Left lobe of liver (tissue), 2 donors: ENCODE results near the gene MAPRE3. TPM values are rescaled to one million over a fixed set of nuclear protein-coding genes. Genes with fewer than 3 reads are reported as not detected.
A peak's percentile ranks its signal among the peaks of the same experiment; 100 is the strongest.

Experiments
- ATAC-seq: fragments of 200-7000 bp; cut with Tn5 transposase; one replicate; pipeline ENCODE4 v1.9.1; 2020; ENCODE audit warnings: mild to moderate bottlenecking, moderate library complexity
- DNase-seq: peaks from one replicate; pipeline ENCODE4 v3.0.0-alpha.2; 2020; ENCODE audit warnings: low spot score
- total RNA-seq: library from RNA; stranded (reverse); gene quantifications from one replicate; pipeline ENCODE4 v1.2.1, GENCODE V29; 2021
- donor health status: DM: no; HTN: no; CAD: no; lungs with moderate emphysema.
- donor health status: DM: no; HTN: yes; CAD: no.

MAPRE3 gene
- total RNA-seq, 1 donor from 2014 or later: 16.6 TPM

DNA sequence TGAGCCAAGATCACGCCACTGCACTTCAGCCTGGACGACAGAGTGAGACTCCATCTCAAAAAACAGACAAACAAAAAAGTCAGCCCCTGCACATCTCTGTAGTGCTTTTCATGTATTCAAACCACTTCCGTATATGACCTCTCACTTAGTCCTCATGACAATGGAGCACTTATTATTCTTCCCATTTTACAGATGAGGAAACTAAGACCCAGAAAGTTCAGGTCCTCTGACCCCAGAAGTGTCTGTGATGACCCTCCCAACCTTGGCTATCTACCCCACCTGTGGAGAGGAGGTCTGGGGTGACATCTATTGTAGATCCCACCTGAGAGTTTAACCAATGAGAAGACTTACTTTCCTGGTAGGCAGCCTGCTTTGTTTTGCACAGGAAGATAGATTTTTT is 21.6 kb upstream of the MAPRE3 start:
- ATAC-seq: no peak

DNA sequence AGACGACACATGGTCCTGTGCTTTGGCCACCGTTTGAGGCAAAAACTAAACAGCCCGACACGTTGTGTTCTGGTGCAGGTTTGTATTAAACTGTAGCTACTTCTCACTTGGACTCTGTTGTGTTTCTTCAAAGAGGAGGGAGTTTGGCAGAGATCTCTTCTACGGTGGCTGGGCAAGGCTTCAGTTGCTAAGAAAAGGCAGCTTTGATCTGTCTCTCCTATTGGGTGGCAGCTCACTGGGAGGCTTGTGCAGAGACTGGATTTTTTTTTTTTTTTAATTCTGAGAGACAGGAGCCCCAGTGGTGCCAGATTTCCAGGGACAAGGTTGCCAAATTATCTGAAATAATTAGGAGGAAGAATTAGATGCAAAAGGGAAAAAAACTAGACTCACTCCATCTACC is 20.2 kb upstream of the MAPRE3 start:
- no peak for ATAC-seq
- DNase-seq: no peak

More for the DNA sequence above, 21.6 kb upstream of the MAPRE3 start:
- DNase-seq: no peak

DNA sequence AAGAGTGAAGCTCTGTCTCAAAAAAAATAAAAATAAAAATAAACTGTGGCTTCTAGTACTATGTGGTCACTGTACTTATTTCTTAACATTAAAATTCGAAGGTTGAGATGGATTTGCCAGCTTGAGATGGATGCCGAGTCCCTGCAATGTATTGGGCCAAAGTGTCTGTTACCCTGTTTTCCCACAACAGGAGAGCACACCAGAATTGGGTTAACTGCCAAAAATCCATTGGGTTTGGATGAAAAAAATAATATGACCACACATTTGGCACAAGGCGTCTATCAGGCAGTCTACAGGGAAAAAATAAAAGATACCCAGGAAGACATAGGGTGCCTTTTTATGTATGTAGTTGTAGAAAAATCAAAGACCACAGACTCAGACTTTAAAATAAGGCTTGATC is 19.2 kb upstream of the MAPRE3 start:
- ATAC-seq (no peak), DNase-seq (no peak)

DNA sequence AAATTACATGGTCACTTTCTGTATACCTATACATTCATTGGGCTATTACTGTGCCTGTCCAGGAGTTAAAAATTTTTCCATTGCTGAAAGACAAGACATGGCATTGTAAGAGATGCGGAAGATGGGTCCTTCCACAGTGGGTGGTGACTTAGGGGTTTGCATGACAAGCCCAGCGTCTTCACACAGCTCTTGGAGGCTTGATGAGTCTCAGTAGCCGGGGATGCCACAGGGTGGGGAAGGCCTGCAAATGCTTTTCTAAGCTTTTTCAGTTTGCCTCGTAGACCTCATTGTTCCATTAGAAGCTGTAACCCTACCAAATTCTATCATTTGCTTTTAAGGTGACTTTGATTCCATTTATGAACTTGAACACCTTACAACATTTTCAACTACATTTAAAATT is 18.1 kb upstream of the MAPRE3 start:
- no peak for ATAC-seq
- DNase-seq: no peak

DNA sequence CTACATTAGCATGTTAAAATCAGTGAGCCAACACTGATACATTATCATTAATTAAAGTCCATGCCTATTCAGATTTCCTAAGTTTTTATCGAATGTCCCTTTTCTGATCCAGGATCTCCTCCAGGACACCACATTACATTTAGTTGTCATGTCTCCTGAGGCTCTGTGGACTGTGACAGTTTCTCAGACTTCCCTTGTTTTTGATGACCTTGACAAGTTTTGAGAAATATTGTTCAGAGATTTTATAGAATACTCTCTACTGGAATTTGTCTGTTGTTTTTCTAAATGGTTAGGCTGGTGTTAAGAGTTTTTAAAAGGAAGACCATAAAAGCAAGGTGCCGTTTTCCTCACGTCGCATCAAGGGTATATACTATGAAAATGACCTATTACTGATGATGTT is 16.3 kb upstream of the MAPRE3 start:
- DNase-seq (no peak), ATAC-seq (no peak)

DNA sequence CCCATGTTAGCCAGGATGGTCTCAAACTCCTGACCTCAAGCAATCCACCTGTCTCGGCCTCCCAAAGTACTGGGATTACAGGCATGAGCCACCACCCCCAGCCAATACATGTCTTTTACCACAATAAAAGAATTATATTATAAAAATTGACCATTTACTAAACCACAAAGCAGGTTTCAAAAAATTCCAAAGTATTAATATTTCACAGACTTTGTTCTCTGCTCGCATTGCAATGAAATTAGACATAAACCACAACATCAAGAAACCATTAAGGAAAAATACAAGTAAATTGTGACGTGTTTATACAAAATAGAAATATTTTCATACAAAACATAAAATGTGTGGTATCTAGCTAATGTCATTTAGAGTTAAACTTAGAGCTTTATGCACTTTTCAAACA is 13.4 kb upstream of the MAPRE3 start:
- DNase-seq: no peak
- ATAC-seq: no peak

DNA sequence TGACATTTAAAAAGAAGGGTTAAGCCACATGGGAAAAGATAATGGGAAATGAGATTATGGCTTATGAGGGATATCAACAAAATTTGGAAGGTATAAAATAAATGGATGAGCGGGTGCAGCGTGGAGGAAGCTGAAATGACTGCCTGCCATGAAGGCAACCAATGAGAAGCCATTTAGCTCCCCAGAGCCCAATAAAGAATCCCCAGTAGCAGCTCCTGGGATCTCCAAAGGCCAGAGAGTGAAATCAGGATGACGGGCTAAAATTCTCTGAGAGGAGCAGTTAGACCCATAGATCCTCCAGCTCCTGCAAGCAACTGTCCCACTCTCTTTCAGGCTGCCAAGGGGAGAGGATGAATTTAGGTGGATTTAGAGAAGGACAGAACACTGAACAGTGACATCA is 12.9 kb upstream of the MAPRE3 start:
- no peak for ATAC-seq
- no peak for DNase-seq

DNA sequence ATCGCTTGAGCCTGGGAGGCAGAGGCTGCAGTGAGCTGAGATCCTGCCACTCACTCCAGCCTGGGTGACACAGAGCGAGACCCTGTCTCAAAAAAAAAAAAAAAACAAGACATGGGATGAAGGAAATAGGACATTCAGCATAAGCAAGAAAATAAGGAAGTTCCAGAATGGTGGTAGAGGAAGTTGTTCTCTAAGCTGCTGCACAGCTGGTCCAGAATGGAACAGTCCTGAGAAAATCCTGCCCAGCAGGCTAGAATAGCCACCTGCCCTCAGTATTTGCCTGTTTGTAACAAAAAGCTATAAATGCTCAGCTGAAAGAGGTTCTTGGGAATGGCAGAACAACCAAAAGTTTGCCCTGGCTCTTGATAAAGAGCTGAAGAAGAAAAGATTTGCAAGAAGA is 11.1 kb upstream of the MAPRE3 start:
- ATAC-seq (no peak), DNase-seq (no peak)

DNA sequence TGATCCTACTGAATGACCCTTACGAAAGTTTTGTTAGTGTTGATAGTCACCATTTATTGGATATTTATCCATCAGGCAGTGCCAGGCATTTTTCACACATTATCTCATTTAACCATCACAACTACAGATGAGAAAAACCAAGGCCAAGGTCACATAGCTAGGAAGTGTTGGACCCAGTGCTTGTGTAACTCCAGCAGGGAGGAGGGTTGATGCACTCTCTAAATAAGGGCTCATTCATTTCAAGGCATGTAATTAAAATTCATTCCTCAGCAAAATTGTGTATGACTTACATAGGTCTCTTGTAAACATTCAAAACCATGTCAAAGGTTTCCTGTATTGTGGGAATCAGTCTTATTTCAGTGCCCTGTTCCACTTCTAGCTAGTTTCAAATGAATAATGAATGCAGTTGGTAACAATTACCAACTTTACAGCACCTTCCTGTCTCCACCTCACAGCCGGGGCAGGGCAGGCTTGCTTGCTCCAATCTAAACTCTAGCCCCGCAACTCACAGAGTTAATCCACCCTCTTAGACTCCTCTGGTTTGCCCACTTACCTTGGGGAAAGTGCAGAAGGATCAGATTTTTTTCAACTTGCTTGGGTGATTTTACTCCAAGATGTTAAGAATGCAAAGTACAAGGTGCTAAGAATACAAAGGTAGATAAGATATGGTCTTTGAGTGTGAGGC is 5.8 kb upstream of the MAPRE3 start:
- DNase-seq (no peak), ATAC-seq (no peak)

DNA sequence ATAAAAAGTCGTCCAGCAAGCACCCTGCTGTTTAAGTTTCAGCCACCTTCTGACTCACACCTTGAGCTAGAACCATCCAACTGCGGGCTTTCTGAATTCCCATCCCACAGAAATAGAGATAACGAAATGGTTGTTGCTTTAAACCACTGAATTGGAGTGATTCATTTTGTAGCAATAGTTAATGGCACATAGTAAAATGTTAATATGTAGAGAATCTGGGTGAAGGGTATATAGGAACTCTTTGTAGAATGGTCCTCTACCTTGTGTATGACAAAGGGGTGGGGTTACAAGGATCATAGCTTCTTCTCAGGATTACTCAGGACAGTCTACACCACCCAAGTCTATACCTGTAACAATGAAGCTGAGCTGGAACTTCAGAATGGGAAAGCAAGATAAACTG is 2.4 kb upstream of the MAPRE3 start:
- ATAC-seq (no peak), DNase-seq (no peak)

DNA sequence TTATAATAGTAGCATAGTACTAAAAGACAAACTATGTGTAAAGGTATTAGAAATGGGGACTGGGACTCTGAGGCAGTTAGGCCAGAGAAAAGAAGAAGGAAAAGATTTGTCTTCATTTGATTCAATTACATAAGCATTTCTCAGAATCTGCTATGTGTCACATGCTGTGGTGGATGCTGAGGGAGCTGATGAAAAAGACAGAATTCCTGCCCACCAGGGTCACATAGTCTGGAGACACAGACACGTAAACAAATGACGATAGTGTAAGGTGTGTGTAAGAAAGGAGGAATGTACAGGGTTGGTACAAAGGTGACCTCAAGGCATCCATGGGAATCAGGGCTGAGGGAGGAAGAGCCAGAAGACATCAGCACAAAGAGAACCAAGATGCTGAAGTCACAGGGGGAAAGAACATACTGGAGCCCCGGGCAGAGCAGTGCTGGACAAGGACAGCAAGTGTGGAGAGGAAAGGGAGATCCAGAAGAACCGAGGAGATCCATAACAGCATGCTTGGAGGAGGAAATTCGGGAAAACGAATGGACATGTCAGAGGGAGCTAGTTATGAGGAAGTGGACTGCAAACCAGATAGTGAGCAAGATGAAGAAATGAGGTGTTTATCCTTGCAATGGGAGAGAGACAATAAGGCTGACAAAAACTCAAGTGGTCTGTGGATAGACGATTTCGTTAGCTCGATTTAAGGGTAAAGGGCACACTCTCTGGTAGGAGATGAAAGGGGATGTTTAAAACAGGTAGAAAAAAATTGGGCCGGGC is 1.2 kb upstream of the MAPRE3 start:
- ATAC-seq (no peak), DNase-seq (no peak)

DNA sequence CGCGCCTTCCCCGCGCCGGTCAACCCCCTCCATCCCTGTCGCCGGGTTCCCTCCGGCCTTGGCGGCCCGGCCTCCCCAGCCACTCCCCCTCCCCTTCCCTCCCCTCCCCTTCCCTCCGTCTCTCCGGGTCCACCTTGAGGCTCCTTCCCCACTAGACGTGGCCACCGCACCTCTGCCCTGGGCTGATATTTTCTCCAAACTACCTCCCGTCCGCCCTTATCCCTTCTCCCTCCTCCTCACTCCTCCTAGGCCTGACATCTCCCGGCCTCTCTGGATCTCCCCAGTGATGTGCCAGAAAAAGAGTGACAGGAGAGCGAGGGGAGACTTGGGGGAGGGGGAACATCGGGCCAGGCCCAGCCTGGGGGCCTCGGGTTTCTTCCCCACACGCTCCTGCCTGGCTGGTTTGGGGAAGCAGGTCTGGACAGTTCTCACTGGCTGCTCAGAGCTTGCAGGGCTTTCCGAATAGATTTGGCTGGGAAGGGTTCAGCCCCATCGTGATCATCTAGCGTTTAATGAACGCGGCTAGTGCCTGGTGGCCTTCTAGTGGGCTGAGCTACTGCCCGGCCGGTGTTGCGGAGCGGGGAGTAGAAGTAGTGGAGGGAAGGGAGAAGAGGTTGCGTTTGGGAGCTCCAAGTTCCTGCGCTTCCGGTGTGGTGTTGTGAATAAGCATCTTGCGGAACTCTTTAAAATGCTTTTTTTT is 641 bp downstream of the MAPRE3 start:
- DNase-seq: no peak

DNA sequence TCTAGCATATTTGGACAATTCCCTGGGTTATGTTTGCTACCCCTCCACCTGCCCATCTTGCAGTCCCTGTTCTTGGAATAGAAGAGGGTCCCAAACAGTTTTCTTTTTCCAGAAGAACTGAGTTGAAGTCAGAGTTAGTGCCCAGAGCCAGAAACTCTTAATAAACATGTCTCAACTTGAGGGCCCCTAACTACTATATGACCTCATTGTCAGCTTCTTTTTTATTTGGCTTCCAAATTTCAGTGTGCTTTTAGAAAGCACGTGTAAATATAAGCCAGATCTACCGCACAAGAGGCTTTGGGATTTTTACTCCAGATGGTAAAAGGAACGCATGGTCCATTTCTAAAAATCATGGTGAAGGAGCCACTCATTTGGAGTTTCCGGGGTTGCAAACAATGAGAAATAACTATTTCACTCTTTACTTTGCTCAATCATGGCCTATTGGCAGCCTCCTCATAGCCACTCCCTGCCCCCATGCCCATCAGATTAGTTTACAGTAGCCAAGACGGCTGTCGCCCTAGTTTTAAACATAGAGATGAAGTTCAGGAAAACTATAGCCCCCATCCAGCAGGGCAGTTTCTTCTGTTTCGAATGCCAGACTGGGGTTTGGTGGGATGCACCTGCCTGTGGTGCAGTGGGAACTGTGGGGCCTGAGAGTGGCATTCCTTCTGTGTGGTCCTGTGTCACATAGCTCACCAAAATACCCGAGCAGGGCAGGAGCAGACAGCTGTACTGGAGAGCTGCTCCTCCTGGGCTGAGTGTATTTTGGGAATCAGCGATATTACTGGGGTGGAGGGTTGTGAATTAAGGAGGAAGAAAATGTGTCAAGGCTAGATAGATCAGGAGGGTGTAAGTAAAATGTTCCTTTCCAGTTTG is 1.7 kb downstream of the MAPRE3 start:
- peak; percentile 49 for ATAC-seq
- no peak for DNase-seq

More for the DNA sequence above, 641 bp downstream of the MAPRE3 start:
- ATAC-seq: peak; percentile 54

DNA sequence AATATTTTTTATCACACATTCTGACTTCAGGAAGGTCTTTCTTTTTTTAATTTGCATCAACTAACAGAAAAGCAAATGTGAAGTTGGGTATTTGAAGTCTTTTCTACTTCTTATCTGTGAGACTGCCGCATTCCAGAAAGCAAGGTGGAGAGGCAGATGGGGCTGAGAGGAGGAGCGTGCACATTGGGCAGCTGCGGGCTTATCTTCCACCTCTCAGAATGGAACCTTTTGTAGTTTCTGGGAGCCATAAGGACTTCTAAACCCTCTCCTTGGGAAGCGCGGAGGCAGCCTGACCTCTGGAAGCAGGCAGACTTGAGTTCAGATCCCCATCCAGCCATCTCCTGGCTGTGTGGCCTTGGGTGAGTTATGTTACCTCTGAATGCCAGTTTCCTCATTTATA is 3.9 kb downstream of the MAPRE3 start:
- DNase-seq (no peak), ATAC-seq (no peak)

DNA sequence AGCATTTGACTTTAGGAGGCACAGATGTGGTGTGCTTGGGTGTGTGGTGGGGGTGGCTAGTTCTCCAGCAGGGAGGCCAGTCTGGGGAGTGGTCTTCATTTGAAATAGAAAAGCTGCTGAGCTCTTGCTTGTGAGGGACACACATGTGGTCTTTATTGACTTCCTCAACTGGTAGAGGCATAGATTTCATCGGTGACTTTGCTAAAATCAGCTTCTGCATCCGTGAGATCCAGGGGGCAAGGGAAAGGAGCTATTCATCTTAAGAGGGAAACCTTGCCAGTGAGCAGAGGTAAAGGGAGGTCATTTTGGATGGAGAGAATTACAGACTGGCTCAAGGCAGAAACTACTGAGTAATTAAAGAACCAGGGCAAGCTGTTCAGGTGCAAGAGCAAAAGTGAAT is 4.7 kb downstream of the MAPRE3 start:
- DNase-seq (no peak), ATAC-seq (no peak)

DNA sequence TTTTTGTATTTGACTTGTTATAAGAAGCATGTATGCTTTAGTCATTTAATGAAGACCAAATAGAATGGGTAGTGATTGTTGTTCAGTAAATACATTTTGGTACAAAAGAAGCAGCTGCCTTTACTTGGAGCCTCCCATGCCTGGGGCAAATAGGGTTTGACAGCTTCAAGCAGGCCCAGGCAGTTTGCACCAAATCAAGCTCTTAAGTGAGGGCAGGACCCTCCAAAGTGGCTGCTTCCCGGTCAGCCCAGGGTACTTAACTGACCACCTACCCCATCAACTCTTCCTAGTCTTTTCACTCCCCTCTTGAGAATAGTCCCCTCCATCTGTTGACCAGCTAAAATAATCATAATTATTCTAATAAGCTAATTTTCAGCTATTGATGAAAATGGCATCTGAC is 5.2 kb downstream of the MAPRE3 start:
- DNase-seq (no peak), ATAC-seq (no peak)

DNA sequence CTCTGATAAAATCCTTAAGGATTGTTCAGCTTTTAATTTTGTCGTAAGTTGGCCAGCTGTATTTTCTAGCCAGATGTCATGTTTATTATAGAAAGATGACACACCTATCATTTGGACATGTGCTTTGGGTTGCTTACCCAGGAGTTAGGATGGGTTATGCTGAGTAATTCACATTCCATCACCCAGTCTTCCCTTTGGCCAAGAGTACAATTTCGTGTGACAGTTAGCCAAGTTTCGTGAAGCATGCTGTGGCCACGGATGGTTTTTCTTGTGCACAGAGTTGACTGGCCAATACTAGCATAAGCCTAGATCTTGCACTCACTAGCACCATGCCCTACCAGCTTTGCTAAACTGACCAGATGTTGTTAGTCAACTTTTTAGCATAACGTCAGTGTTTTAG is 5.8 kb downstream of the MAPRE3 start:
- no peak for DNase-seq
- ATAC-seq: no peak

DNA sequence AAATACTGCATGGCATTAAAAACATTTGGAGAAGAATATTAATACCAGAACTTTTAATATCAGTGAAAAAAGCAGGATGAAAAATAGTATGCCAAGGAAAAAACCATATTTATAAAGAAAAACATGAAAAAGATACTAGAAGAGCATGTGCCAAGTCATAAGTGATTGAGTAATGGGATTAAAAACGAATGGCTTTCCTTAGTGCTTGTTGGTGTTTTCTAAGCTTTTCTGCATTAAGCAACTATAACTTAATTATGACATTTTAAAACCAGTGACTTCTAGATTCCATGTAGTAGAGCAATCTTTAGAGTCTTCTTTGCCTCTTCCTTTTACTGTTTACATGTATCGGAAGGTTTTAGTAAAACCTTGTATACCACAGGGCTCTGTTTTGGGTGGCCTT is 6.6 kb downstream of the MAPRE3 start:
- no peak for ATAC-seq

DNA sequence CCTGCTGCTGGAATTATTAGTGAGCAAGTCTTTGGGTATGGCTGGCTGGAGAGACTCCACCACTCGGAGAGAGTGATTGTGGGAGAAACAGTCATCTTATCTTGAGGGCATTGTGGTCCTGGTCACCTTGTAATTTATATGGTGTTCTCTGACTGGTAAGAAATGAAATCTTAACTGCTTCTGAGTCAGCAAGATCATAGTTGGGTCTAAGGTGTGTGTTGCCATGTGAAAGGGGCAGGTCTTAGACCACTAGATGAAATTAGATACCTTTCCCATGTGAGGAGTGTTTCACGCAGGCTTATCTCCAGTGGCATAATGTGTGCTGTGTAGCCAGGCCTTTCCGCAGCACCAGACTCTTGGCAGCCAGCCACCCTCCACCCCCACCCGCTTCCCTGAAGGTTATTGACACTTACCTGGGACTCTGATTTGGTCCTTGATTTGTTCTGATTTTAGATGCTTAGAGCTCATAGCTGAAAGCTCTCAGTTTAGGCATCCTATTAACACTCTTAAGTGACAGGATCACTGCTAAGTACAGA is 7.7 kb downstream of the MAPRE3 start:
- peak; percentile 87 for DNase-seq
- ATAC-seq: peak; percentile 75

More for the DNA sequence above, 6.6 kb downstream of the MAPRE3 start:
- DNase-seq: no peak

DNA sequence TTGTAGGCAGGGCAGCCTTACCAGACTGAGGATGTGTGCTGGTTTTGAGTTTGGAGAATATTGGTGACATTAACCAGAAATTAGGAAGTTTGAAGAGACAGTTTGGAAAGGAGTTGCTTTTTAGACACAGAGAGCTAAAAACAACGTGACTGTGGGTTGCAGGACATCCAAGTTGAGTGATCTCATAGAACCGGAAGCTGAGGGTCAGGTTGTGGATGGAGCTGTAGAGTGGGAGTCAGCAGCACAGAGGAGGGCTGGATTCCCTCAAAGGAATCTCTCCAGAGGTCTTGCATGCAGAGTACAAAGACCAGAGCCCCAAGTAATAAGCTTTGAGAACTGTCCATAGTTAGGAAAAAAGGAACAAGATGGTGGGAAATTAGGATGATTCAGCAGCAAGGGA is 9.3 kb downstream of the MAPRE3 start:
- no peak for ATAC-seq
- DNase-seq: no peak

DNA sequence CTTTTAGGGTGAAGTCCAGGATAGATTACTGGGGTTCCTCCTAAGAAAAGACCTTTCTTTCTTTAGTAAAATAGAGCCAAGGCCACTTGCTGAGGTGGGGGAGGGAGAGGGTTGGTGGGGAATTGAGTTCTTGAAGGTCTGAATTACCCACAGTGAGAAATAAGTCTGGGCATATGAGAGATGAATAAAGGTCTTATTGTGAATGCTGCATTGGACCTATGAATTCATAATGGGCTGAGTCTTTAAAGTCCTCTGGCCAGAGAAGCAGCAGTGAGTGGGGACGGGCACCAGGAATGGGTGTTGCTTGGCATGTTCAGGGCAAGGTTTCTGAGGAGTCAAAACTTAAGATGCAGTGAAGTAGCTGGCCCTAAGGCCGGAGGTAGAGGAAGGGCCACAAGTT is 10.5 kb downstream of the MAPRE3 start:
- ATAC-seq (no peak), DNase-seq (no peak)
